ENCODE measurements around the gene ART5. TPM values are rescaled to one million over a fixed set of nuclear protein-coding genes. Genes with fewer than 3 reads are reported as not detected.

The ART5 gene, protein sequence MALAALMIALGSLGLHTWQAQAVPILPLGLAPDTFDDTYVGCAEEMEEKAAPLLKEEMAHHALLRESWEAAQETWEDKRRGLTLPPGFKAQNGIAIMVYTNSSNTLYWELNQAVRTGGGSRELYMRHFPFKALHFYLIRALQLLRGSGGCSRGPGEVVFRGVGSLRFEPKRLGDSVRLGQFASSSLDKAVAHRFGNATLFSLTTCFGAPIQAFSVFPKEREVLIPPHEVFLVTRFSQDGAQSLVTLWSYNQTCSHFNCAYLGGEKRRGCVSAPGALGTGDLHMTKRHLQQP
- 0.28 TPM in 1 of 2 replicates, not detected in the other for total RNA-seq

GRCh38 chr11:3641701-3642070 lies at the start of gene ART5:
Gene ART5 (minus strand): TSS chr11:3641992. CDS start chr11:3641862, 130 bp downstream.

GRCh38 chr11:3671334-3672254 lies 29.8 kb upstream of the ART5 start, which contains the start of gene CHRNA10:
Gene CHRNA10 (minus strand): TSS chr11:3671384. CDS start chr11:3671312, 72 bp downstream.

DNA sequence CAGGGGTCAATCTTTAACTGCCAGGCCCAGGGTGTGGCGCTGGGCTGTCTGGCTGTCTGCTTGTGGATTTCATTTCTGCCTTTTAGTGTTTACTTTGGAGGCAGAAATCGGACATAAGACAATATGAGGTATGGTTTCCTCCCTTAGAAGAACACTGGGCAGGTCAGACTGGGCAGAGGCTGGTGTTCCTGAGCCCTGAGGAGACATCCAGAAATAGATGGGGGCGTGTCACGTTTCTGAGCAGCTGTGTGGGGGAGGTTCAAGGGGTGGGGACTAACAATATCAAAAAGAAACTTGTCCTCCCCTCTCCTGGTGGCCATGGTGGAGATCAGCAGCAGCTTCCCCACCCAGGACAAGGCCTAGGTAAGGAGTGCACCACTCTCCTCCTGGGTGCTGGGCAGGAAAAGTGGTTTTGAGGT lies 3.0 kb upstream of the ART5 start, which contains the start of gene ART1:
ART1 (plus strand) TSS at position 312 of the 419 bp plus-strand sequence. CDS start 14,086 bp downstream, outside the sequence.

Other genes starting within 250 kb of the ART5 start
- gene ART1, start 3.1 kb upstream of the ART5 start, total RNA-seq, result not detected in 2 replicates
- gene CHRNA10, start 29.4 kb upstream of the ART5 start, total RNA-seq, result 0.56 and 0.96 TPM in 2 replicates
- 101 and 114 TPM in 2 replicates for gene NUP98, start 155.6 kb upstream of the ART5 start, total RNA-seq
- gene PGAP2, start 166.6 kb upstream of the ART5 start, total RNA-seq, result 7.9 and 10.2 TPM in 2 replicates
- 8.2 and 12.3 TPM in 2 replicates for gene RHOG, start 199.0 kb upstream of the ART5 start, total RNA-seq
- gene STIM1, start 213.7 kb upstream of the ART5 start, total RNA-seq, result 29.9 and 40.3 TPM in 2 replicates

All from regular cardiac myocyte (primary cell).